ENCODE measurements around the gene TWIST1. TPM values are rescaled to one million over a fixed set of nuclear protein-coding genes. Genes with fewer than 3 reads are reported as not detected.

TWIST1 gene
- total RNA-seq, 1 experiment from 2014 or later, result not detected

DNA sequence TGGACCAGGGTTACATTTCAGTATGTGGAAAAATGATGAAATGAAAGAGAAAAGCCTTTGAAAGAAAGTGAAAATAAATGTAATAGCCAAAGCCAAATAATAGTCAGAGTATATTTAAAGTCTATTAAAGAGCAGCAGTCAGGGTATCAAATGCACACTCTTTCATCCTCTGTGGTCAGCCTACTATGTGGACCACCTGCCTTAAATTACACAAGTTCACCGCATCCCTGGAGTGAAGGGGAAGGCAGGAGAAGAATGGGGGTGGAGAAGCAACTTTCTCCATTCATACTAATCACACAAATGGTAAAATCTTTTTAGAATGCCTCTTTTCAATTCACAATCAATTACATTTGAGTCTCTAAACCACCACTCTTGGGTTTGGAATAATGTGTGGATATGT is 16.0 kb downstream of the TWIST1 start:
- Histone ChIP-seq H3K4me1 (ENCODE audit: control insufficient read depth, insufficient read depth, low read length) (no peaks in the 10 kb centered on the region), H3K4me3 (ENCODE audit: low read depth in 2 of 2, low read length in 2 of 2) (no peak overlapping the region), H3K9me3 (ENCODE audit: control insufficient read depth, insufficient read depth, low read depth, low read length) (no peaks in the 10 kb centered on the region), H3K27me3 (ENCODE audit: control insufficient read depth, insufficient read depth, low read length) (no peaks in the 10 kb centered on the region), H3K36me3 (ENCODE audit: control insufficient read depth, insufficient read depth, low read length) (no peaks in the 10 kb centered on the region), H3K27ac (ENCODE audit: low read length) (no peak overlapping the region)
- DNase-seq (ENCODE audit: low read depth, low spot score) (no peak), ATAC-seq (no peak)
- in situ Hi-C loops (cut with HindIII; ENCODE audit: low pct_unique_long_range_greater_than_20kb, low sequenced_read_pairs), result no loop called here
- ChIA-PET POLR2A (no interaction called here), CTCF (no interaction called here)
- no TSS peak for BruUV-seq (replicated peaks)
- intact Hi-C loops (cut with micrococcal nuclease; ENCODE audit: unreplicated experiment), result no loop called here
- TF ChIP-seq, protein P1, sequence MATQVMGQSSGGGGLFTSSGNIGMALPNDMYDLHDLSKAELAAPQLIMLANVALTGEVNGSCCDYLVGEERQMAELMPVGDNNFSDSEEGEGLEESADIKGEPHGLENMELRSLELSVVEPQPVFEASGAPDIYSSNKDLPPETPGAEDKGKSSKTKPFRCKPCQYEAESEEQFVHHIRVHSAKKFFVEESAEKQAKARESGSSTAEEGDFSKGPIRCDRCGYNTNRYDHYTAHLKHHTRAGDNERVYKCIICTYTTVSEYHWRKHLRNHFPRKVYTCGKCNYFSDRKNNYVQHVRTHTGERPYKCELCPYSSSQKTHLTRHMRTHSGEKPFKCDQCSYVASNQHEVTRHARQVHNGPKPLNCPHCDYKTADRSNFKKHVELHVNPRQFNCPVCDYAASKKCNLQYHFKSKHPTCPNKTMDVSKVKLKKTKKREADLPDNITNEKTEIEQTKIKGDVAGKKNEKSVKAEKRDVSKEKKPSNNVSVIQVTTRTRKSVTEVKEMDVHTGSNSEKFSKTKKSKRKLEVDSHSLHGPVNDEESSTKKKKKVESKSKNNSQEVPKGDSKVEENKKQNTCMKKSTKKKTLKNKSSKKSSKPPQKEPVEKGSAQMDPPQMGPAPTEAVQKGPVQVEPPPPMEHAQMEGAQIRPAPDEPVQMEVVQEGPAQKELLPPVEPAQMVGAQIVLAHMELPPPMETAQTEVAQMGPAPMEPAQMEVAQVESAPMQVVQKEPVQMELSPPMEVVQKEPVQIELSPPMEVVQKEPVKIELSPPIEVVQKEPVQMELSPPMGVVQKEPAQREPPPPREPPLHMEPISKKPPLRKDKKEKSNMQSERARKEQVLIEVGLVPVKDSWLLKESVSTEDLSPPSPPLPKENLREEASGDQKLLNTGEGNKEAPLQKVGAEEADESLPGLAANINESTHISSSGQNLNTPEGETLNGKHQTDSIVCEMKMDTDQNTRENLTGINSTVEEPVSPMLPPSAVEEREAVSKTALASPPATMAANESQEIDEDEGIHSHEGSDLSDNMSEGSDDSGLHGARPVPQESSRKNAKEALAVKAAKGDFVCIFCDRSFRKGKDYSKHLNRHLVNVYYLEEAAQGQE (IDR thresholded peaks at IDR 0.05; ENCODE audit: insufficient read depth in 1 of 2, low read depth in 2 of 2, low read length in 1 of 2), result no peak
- TF ChIP-seq, protein P2, sequence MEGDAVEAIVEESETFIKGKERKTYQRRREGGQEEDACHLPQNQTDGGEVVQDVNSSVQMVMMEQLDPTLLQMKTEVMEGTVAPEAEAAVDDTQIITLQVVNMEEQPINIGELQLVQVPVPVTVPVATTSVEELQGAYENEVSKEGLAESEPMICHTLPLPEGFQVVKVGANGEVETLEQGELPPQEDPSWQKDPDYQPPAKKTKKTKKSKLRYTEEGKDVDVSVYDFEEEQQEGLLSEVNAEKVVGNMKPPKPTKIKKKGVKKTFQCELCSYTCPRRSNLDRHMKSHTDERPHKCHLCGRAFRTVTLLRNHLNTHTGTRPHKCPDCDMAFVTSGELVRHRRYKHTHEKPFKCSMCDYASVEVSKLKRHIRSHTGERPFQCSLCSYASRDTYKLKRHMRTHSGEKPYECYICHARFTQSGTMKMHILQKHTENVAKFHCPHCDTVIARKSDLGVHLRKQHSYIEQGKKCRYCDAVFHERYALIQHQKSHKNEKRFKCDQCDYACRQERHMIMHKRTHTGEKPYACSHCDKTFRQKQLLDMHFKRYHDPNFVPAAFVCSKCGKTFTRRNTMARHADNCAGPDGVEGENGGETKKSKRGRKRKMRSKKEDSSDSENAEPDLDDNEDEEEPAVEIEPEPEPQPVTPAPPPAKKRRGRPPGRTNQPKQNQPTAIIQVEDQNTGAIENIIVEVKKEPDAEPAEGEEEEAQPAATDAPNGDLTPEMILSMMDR (IDR thresholded peaks at IDR 0.05), result no peak
- no peak for TF ChIP-seq TCF7L2 (IDR thresholded peaks at IDR 0.05; ENCODE audit: low read depth, low read length)
- no peak for TF ChIP-seq SIN3A (IDR thresholded peaks at IDR 0.05; ENCODE audit: borderline replicate concordance, insufficient read depth, low read depth, low read length)
- TF ChIP-seq POLR2AphosphoS5 (IDR thresholded peaks at IDR 0.05; ENCODE audit: low read depth, low read length), result no peak

DNA sequence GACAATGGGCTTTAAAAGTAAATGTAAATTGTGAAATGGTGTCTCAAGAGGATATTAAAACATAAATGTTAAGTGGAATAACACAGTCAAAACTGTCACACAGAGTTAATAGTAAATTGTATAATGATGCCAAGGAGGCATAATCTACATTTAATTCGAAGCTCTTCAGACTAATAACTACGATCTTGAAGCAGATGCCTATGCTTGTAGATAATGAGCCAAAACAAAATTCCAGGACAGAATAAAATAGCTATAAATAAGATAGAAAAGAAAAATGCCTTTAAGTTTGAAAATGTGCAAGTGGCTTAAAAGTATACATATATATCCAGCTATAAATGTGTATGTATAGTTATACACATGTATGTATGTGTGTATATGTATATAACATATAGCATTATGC is 17.5 kb downstream of the TWIST1 start:
- intact Hi-C loops (cut with micrococcal nuclease; ENCODE audit: unreplicated experiment) (no loop called here), in situ Hi-C loops (cut with HindIII; ENCODE audit: low pct_unique_long_range_greater_than_20kb, low sequenced_read_pairs) (no loop called here)
- Histone ChIP-seq H3K27me3 (ENCODE audit: control insufficient read depth, insufficient read depth, low read length) (no peaks in the 10 kb centered on the region), H3K27ac (ENCODE audit: low read length) (no peak overlapping the region), H3K36me3 (ENCODE audit: control insufficient read depth, insufficient read depth, low read length) (no peaks in the 10 kb centered on the region), H3K4me1 (ENCODE audit: control insufficient read depth, insufficient read depth, low read length) (no peaks in the 10 kb centered on the region), H3K4me3 (ENCODE audit: low read depth in 2 of 2, low read length in 2 of 2) (no peak overlapping the region), H3K9me3 (ENCODE audit: control insufficient read depth, insufficient read depth, low read depth, low read length) (no peaks in the 10 kb centered on the region)
- POLR2A ChIA-PET, result no interaction called here
- no peak for DNase-seq (ENCODE audit: low read depth, low spot score)
- BruUV-seq (replicated peaks), result no TSS peak
- no peak for ATAC-seq
- TF ChIP-seq TCF7L2 (IDR thresholded peaks at IDR 0.05; ENCODE audit: low read depth, low read length), result no peak
- TF ChIP-seq, protein P1 (IDR thresholded peaks at IDR 0.05; ENCODE audit: insufficient read depth in 1 of 2, low read depth in 2 of 2, low read length in 1 of 2), result no peak
- TF ChIP-seq POLR2AphosphoS5 (IDR thresholded peaks at IDR 0.05; ENCODE audit: low read depth, low read length), result no peak
- no peak for TF ChIP-seq SIN3A (IDR thresholded peaks at IDR 0.05; ENCODE audit: borderline replicate concordance, insufficient read depth, low read depth, low read length)
- TF ChIP-seq, protein P2 (IDR thresholded peaks at IDR 0.05), result no peak
- CTCF ChIA-PET, result no interaction called here
